GM18499 (cell line): ENCODE results near the gene PARPBP.
A peak's percentile ranks its signal among the peaks of the same experiment; 100 is the strongest.
"Not testable (repeated sequence)": the region's sequence is repeated elsewhere in the genome, so short reads cannot be mapped to it uniquely, and the experiment has no call there.

Experiments
- ATAC-seq: cut with Tn5 transposase; IDR thresholded peaks from one replicate; pipeline ENCODE4 v1.9.1; 2021; ENCODE audit warnings: moderate number of reproducible peaks; ENCODE audit not compliant: insufficient read depth, unreplicated experiment

PARPBP gene, protein sequence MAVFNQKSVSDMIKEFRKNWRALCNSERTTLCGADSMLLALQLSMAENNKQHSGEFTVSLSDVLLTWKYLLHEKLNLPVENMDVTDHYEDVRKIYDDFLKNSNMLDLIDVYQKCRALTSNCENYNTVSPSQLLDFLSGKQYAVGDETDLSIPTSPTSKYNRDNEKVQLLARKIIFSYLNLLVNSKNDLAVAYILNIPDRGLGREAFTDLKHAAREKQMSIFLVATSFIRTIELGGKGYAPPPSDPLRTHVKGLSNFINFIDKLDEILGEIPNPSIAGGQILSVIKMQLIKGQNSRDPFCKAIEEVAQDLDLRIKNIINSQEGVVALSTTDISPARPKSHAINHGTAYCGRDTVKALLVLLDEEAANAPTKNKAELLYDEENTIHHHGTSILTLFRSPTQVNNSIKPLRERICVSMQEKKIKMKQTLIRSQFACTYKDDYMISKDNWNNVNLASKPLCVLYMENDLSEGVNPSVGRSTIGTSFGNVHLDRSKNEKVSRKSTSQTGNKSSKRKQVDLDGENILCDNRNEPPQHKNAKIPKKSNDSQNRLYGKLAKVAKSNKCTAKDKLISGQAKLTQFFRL

DNA sequence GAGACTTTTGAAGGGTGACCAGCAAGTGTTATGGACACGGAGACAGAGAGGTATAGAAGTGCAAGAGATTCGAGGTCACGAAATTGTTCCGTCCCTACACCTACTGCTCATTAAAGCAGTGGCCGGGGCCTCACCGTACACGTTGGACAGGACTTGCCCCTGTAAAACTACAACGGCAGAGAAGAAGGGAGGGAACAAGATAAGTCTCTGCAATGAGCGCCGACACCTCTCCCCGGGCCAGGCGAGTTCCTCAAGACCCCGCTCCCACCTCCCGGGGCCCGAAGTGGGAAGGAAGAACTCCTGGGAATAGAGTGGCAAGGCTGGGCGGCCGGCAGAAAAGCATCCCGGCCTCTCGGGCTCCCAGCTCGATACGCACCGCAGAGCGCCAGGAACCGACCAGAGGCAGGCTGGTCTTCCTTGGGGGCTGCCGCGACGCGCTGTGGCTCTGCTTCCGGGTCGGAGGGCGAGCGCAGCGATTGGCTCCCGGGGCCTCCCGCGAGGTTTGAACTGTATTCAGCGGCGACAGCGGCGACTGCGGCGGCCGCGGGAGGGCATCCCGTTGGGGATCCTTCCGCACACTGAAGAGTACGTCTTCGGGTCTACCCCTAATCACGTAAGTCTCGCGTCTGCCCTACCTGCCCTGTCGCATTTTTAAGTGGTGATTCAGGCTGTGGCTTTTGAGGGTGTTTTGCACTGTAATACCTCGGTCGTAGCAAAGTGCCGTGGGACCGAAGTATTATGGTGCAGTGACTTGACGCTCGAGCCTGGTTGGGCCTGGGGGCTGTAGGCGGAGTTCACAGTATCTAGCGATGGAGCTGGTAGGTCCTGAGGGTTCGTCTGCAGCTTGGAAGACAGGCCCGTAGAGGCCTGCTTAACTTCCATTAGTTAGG is at the start of gene PARPBP, which contains the start of gene NUP37:
PARPBP (plus strand) TSS at position 510 of the 890 bp plus-strand sequence. CDS start 3,706 bp downstream, outside the sequence.
NUP37 (minus strand) TSS at position 441 of the 890 bp plus-strand sequence. CDS start 1,596 bp downstream, outside the sequence.
- ATAC-seq: peak; percentile 90

GRCh38 chr12:102072092-102072491 is 47.9 kb upstream of the PARPBP start:
- not testable (repeated sequence) for ATAC-seq

- no peak for ATAC-seq
Measured at GRCh38 chr12:102080842-102081241, 39.1 kb upstream of the PARPBP start.

- not testable (repeated sequence) for ATAC-seq
Measured at GRCh38 chr12:102089228-102089835, 30.7 kb upstream of the PARPBP start.

DNA sequence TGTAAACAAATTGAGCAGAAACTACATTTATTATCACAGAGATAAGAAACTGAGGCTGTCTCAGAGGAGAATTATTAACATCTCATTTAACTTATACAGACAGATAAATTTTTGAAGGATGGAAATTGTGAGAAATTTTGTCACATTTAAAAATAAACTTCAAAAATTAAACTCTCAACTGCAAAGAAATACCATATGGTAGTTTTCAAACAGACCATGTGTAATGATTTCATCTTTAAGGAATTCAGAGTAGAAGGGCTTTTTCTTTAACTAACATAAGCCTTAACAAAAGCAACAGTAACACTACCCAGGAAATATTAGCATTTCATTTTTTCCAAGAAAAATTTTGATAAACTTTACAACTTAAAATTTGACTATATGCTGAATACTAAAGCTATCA is 26.7 kb upstream of the PARPBP start:
- no peak for ATAC-seq

DNA sequence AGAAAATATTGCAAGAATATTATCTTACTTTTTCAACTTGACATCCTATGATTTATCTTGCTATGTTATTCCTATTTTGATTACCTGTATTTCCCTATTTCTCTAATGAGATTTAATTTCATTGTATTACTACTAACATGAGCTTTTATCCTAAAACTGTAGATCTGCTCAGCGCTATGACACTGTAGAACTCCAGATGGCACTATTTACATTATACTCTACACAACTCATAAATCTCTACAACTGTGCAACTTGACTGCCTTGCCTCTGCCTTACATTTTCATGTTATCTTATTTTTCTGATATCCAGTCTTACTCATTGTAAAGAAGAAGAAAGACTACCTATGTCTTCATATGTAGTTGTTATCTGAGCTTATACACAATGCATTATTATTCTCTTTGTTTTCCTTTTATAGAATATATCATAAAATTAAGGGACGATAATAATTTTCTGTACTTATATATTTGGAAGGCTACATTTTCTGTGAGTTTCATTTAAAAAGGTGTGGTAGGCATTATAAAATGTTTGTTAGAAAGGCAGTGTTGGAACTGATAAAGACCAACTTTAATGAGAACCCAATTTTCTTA is 24.2 kb upstream of the PARPBP start:
- ATAC-seq: no peak

GRCh38 chr12:102096855-102097254 is 23.1 kb upstream of the PARPBP start:
- ATAC-seq: no peak

GRCh38 chr12:102106905-102107304 is 13.1 kb upstream of the PARPBP start:
- ATAC-seq: no peak

GRCh38 chr12:102107970-102108369 is 12.0 kb upstream of the PARPBP start:
- no peak for ATAC-seq

- ATAC-seq: no peak
Measured at GRCh38 chr12:102110782-102111181, 9.2 kb upstream of the PARPBP start.

DNA sequence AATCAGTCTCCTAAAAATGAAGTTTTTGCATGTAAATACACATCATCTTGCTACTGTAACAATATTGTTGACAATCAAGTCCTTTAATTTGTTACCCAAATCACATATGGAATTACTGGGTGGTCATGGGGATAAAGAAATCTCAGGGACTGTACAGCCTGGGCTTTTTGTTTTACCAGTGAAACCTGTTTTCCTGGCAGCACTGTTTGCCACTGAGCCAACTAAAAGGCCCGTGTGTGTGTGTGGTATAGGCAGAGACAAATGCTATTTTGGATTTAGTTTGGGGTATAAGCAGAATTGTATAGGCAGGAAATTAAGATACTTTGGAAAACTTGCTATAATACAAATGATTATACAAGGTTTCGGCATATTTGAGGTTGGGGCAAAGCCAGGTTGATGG is 5.8 kb upstream of the PARPBP start:
- ATAC-seq: no peak

DNA sequence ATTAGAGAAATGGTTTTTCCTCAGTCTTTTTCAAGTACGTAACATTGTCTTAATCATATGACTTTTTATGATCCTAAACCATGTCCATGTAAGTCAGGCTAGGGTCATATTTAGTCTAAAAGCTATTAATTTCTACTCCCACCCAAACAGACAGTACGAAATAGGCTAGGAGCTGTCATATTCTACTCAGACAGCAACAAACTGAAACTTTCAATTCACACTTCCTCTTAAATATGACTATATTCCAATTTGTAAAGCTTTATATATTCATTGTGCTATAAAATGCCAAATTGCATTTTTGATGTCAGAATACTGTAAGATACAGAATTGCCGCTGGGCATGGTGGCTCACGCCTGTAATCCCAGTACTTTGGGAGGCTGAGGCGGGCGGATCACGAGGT is 3.6 kb upstream of the PARPBP start:
- no peak for ATAC-seq

DNA sequence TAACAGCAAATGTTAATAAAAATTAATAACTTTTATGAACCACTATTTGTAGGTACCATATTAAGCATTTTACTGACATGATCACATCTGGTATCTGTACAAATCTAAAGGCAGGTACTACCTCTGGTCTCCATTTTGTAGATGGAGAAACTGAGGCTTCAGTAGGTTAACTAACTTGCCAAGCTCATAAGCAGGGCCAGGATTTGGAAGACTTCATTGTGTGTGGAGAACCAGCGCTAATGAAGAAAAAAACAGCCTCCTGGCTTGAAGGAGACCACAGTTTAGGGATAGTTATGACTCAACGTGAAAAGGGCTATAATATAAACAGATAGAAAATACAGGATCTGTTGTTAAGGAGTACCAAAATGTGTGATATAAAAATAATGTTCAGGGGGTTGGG is 1.1 kb upstream of the PARPBP start:
- ATAC-seq: no peak

GRCh38 chr12:102120564-102120873 is 536 bp downstream of the PARPBP start:
- ATAC-seq: no peak

- no peak for ATAC-seq
Measured at GRCh38 chr12:102120886-102121285, 903 bp downstream of the PARPBP start.

- ATAC-seq: not testable (repeated sequence)
Measured at GRCh38 chr12:102121328-102121727, 1.3 kb downstream of the PARPBP start.

GRCh38 chr12:102130720-102131119 is 10.7 kb downstream of the PARPBP start:
- not testable (repeated sequence) for ATAC-seq

DNA sequence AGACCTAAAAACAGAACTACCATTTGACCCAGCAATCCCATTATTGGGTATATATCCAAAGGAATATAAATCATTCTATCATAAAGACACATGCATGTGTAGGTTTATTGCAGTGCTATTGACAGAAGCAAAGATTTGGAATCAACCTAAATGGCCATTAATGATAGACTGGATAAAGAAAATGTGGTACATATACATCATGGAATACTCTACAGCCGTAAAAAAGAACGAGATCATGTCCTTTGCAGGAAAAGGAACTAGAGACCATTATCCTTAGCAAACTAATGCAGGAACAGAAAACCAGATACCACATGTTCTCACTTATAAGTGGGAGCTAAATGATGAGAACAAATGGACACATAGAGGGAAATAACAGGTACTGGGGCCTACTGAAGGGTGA is 11.5 kb downstream of the PARPBP start:
- not testable (repeated sequence) for ATAC-seq

DNA sequence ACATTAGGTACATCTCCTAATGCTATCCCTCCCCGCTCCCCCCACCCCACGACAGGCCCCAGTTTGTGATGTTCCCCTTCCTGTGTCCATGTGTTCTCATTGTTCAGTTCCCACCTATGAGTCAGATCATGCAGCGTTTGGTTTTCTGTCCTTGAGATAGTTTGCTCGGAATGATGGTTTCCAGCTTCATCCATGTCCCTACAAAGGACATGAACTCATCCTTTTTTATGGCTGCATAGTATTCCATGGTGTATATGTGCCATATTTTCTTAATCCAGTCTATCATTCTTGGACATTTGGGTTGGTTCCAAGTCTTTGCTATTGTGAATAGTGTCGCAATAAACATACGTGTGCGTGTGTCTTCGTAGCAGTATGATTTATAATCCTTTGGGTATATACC is 17.6 kb downstream of the PARPBP start:
- ATAC-seq: not testable (repeated sequence)

- ATAC-seq: not testable (repeated sequence)
Measured at GRCh38 chr12:102142866-102143373, 22.9 kb downstream of the PARPBP start.
